HCEC 1CT (cell line): Measurements from ENCODE around the gene PIF1.
A peak's percentile ranks its signal among the peaks of the same experiment; 100 is the strongest.
"Not testable (repeated sequence)": the region's sequence is repeated elsewhere in the genome, so short reads cannot be mapped to it uniquely, and the experiment has no call there.

Source experiments
- DNase-seq: peaks from one replicate; pipeline ENCODE4 v3.0.0-alpha.2; 2017

Gene PIF1

GRCh38 chr15:64847016-64847415 lies 21.6 kb upstream of the PIF1 start:
- no peak for DNase-seq

- no peak for DNase-seq
These were observed 20.6 kb upstream of the PIF1 start for GRCh38 chr15:64845831-64846595.

GRCh38 chr15:64845183-64845611 lies 19.8 kb upstream of the PIF1 start:
- no peak for DNase-seq

- DNase-seq: no peak
These were observed 19.2 kb upstream of the PIF1 start for GRCh38 chr15:64844576-64845145.

- DNase-seq: no peak
These were observed 18.5 kb upstream of the PIF1 start for GRCh38 chr15:64843991-64844390.

GRCh38 chr15:64842986-64843561 lies 17.6 kb upstream of the PIF1 start:
- DNase-seq: peak; percentile 54

- DNase-seq: peak; percentile 29
These were observed 16.9 kb upstream of the PIF1 start for GRCh38 chr15:64842096-64842939.

- DNase-seq: peak; percentile 94
These were observed 16.1 kb upstream of the PIF1 start, which contains the start of gene PLEKHO2 for GRCh38 chr15:64841344-64842095. PLEKHO2 (plus strand) TSS chr15:64841915; CDS start chr15:64842017, 102 bp downstream.

GRCh38 chr15:64841060-64841343 lies 15.6 kb upstream of the PIF1 start:
- no peak for DNase-seq

- DNase-seq: no peak
These were observed 12.1 kb upstream of the PIF1 start for GRCh38 chr15:64837502-64837901.

GRCh38 chr15:64836023-64836536 lies 10.6 kb upstream of the PIF1 start:
- DNase-seq: no peak

- DNase-seq: no peak
These were observed 8.2 kb upstream of the PIF1 start for GRCh38 chr15:64833690-64834089.

- peak; percentile 44 for DNase-seq
These were observed 3.5 kb upstream of the PIF1 start for GRCh38 chr15:64828985-64829384.

GRCh38 chr15:64824929-64825430 lies 467 bp downstream of the PIF1 start:
- DNase-seq: no peak

GRCh38 chr15:64816452-64816851 lies 9.0 kb downstream of the PIF1 start:
- no peak for DNase-seq

- DNase-seq: not testable (repeated sequence)
These were observed 10.5 kb downstream of the PIF1 start for GRCh38 chr15:64814965-64815364.

GRCh38 chr15:64814283-64814682 lies 11.2 kb downstream of the PIF1 start:
- DNase-seq: not testable (repeated sequence)

- no peak for DNase-seq
These were observed 12.4 kb downstream of the PIF1 start for GRCh38 chr15:64813075-64813474.

GRCh38 chr15:64810497-64811326 lies 14.7 kb downstream of the PIF1 start:
- DNase-seq: no peak

- DNase-seq: peak; percentile 58
These were observed 15.6 kb downstream of the PIF1 start for GRCh38 chr15:64809649-64810496.
